HG02885 (cell line): ENCODE measurements around the gene ATF2.
"Not testable (repeated sequence)": the region's sequence is repeated elsewhere in the genome, so short reads cannot be mapped to it uniquely, and the experiment has no call there.

Source experiments
- ATAC-seq: cut with Tn5 transposase; IDR thresholded peaks from one replicate; pipeline ENCODE4 v1.9.1; 2021; ENCODE audit warnings: mild to moderate bottlenecking; ENCODE audit not compliant: unreplicated experiment, poor library complexity

Gene ATF2

GRCh38 chr2:175107146-175107545 is 60.9 kb downstream of the ATF2 start:
- no peak for ATAC-seq

GRCh38 chr2:175103191-175103590 is 64.8 kb downstream of the ATF2 start:
- ATAC-seq, result no peak

GRCh38 chr2:175101514-175101913 is 66.5 kb downstream of the ATF2 start:
- no peak for ATAC-seq

- ATAC-seq, result no peak
These were observed 70.7 kb downstream of the ATF2 start for GRCh38 chr2:175097297-175097696.

- ATAC-seq, result not testable (repeated sequence)
These were observed 83.9 kb downstream of the ATF2 start for GRCh38 chr2:175084117-175084516.

GRCh38 chr2:175080479-175080878 is 87.5 kb downstream of the ATF2 start:
- ATAC-seq, result no peak

GRCh38 chr2:175076272-175076671 is 91.7 kb downstream of the ATF2 start:
- no peak for ATAC-seq

GRCh38 chr2:175074478-175074877 is 93.5 kb downstream of the ATF2 start:
- no peak for ATAC-seq

- no peak for ATAC-seq
These were observed 99.5 kb downstream of the ATF2 start for GRCh38 chr2:175068534-175068933.

- ATAC-seq, result no peak
These were observed 101.6 kb downstream of the ATF2 start for GRCh38 chr2:175066411-175066810.

GRCh38 chr2:175064797-175065196 is 103.2 kb downstream of the ATF2 start:
- no peak for ATAC-seq

GRCh38 chr2:175063741-175064140 is 104.3 kb downstream of the ATF2 start:
- ATAC-seq, result no peak

GRCh38 chr2:175062787-175063585 is 105.0 kb downstream of the ATF2 start:
- ATAC-seq, result no peak

GRCh38 chr2:175057078-175057685 is 110.8 kb downstream of the ATF2 start:
- ATAC-seq, result no peak

GRCh38 chr2:175055993-175056392 is 112.0 kb downstream of the ATF2 start:
- no peak for ATAC-seq

- peak; percentile 58 for ATAC-seq
These were observed 113.7 kb downstream of the ATF2 start for GRCh38 chr2:175054340-175054739.

- no peak for ATAC-seq
These were observed 118.3 kb downstream of the ATF2 start for GRCh38 chr2:175049661-175050060.

GRCh38 chr2:175048275-175048674 is 119.7 kb downstream of the ATF2 start:
- peak; percentile 48 for ATAC-seq

- ATAC-seq, result no peak
These were observed 128.5 kb downstream of the ATF2 start for GRCh38 chr2:175039490-175039889.

GRCh38 chr2:175039031-175039430 is 129.0 kb downstream of the ATF2 start:
- no peak for ATAC-seq

GRCh38 chr2:175037941-175038340 is 130.1 kb downstream of the ATF2 start:
- ATAC-seq, result no peak

- ATAC-seq, result no peak
These were observed 131.4 kb downstream of the ATF2 start for GRCh38 chr2:175036582-175037018.
